ENCODE results near the gene TNKS1BP1. TPM values are rescaled to one million over a fixed set of nuclear protein-coding genes. Genes with fewer than 3 reads are reported as not detected.

The TNKS1BP1 gene, protein sequence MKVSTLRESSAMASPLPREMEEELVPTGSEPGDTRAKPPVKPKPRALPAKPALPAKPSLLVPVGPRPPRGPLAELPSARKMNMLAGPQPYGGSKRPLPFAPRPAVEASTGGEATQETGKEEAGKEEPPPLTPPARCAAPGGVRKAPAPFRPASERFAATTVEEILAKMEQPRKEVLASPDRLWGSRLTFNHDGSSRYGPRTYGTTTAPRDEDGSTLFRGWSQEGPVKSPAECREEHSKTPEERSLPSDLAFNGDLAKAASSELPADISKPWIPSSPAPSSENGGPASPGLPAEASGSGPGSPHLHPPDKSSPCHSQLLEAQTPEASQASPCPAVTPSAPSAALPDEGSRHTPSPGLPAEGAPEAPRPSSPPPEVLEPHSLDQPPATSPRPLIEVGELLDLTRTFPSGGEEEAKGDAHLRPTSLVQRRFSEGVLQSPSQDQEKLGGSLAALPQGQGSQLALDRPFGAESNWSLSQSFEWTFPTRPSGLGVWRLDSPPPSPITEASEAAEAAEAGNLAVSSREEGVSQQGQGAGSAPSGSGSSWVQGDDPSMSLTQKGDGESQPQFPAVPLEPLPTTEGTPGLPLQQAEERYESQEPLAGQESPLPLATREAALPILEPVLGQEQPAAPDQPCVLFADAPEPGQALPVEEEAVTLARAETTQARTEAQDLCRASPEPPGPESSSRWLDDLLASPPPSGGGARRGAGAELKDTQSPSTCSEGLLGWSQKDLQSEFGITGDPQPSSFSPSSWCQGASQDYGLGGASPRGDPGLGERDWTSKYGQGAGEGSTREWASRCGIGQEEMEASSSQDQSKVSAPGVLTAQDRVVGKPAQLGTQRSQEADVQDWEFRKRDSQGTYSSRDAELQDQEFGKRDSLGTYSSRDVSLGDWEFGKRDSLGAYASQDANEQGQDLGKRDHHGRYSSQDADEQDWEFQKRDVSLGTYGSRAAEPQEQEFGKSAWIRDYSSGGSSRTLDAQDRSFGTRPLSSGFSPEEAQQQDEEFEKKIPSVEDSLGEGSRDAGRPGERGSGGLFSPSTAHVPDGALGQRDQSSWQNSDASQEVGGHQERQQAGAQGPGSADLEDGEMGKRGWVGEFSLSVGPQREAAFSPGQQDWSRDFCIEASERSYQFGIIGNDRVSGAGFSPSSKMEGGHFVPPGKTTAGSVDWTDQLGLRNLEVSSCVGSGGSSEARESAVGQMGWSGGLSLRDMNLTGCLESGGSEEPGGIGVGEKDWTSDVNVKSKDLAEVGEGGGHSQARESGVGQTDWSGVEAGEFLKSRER (N-terminal part only)
- 100 to 1,000 TPM; 241 to 276 (median 272) TPM for total RNA-seq

DNA sequence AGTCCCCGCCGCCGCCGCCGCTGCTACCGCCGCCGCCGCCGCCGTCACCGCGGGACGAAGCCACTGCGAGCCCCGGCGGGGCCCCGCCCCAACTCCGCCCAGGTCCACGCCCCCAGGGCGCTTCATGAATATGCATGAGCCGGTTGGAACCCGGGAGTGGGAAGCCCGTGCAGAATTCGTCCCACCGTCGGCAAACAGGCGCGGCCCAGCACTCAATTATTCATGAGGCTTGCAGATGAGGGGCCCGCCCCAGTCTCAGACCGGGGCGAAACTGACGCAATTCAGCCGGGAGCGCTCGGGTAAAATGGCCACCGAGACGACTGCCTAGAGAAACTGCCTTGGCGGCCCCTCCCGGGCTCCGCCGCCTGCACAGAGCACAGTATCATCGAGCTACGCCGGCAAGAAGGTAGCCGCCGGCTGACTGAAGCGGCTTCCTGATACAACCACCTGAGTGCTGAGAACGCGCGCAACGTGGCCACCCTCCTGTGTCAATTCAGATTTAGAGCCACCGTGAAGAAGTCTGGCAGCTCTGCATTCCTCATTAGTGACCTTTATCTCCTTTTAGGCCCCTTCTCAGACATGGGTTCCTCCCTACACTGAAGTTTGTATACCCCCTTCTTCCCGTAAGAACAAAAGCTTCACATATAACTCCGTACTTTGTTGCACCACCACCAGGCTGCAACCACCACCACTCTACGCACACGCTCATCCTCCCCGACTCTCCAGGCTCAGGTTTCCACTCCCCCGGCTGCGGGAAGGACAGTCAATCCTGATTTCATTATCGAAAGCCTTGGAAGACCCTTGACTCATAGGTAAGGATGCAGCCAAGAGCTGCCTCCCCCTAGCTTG lies at the start of gene TNKS1BP1:
TNKS1BP1 (minus strand) TSS at position 67 of the 849 bp plus-strand sequence. CDS start 3,067 bp downstream, outside the sequence.
- WGBS = 5% methylated on average over 15 of the region's 61 CpGs
- Histone ChIP-seq H3K4me1 (peaks cover 56% of the 10 kb centered on the region), H3K27me3 (no peaks in the 10 kb centered on the region), H3K36me3 (peaks cover 39% of the 10 kb centered on the region), H3K4me3 (peak within 1 kb of the TSS; percentile 95), H3K9me3 (no peaks in the 10 kb centered on the region), H3K27ac (peak within 1 kb of the TSS; percentile 100)
- DNase-seq (ENCODE audit: low spot score in 2 of 2) = peak; percentile 99
- TF ChIP-seq POLR2AphosphoS5 (IDR thresholded peaks at IDR 0.05) (peak in 2 of 3 donors; percentile 55 to 85), EP300 (IDR thresholded peaks at IDR 0.05) (no peak), POLR2A (IDR thresholded peaks at IDR 0.05) (peak in 1 of 2 donors; percentile 46)
- TF ChIP-seq, protein P1, sequence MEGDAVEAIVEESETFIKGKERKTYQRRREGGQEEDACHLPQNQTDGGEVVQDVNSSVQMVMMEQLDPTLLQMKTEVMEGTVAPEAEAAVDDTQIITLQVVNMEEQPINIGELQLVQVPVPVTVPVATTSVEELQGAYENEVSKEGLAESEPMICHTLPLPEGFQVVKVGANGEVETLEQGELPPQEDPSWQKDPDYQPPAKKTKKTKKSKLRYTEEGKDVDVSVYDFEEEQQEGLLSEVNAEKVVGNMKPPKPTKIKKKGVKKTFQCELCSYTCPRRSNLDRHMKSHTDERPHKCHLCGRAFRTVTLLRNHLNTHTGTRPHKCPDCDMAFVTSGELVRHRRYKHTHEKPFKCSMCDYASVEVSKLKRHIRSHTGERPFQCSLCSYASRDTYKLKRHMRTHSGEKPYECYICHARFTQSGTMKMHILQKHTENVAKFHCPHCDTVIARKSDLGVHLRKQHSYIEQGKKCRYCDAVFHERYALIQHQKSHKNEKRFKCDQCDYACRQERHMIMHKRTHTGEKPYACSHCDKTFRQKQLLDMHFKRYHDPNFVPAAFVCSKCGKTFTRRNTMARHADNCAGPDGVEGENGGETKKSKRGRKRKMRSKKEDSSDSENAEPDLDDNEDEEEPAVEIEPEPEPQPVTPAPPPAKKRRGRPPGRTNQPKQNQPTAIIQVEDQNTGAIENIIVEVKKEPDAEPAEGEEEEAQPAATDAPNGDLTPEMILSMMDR (IDR thresholded peaks at IDR 0.05) = peak in 1 of 2 donors; percentile 1

DNA sequence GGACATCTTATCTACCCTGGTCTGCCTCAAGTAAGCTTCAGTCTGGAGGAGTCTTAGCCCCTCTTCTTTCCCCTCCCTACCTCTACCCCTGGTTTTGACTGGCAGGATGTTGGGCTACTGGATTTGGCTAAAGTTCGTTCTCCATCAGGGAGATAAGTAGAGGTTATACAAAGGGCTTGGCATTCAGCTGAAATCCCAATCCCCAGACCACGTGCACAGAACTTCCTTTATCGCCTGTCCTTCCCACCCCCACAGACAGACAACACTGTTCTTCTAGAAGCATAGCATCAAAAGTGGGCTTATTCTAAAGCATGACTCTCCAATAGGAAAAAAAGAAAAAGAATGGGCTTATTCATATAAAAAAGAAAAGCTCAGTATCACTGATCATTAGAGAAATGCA lies 48.4 kb upstream of the TNKS1BP1 start:
- Histone ChIP-seq H3K36me3 (no peaks in the 10 kb centered on the region), H3K27ac (no peak overlapping the region), H3K27me3 (no peaks in the 10 kb centered on the region), H3K4me3 (no peak overlapping the region), H3K9me3 (no peaks in the 10 kb centered on the region), H3K4me1 (no peaks in the 10 kb centered on the region)
- no peak for TF ChIP-seq POLR2AphosphoS5 (IDR thresholded peaks at IDR 0.05)
- no peak for TF ChIP-seq POLR2A (IDR thresholded peaks at IDR 0.05)
- TF ChIP-seq, protein P1 (IDR thresholded peaks at IDR 0.05) = no peak
- no peak for TF ChIP-seq EP300 (IDR thresholded peaks at IDR 0.05)
- 59% methylated on average over 3 of the region's 3 CpGs for WGBS
- DNase-seq (ENCODE audit: low spot score in 2 of 2) = no peak

DNA sequence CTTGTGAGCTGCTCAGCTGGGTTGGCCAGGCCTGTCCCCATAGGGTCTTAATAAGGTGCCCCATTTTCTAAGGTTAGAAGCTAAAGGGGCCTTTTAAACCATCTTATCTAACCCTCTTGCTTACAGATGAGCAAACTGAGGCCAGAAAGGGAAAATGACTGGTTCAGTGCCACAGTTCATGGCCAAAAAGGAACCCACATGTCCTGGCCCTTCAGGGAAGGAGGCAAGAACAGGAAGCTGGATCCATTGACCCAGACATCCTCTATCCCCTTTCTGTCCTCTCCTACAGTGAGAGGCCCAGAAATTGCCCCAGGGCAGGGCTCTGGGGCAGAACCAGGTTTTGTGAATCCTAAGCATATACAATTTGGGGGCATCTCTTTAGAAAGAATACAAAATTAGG lies 46.2 kb upstream of the TNKS1BP1 start:
- no peak overlapping the region for H3K4me3 ChIP-seq
- H3K4me1 ChIP-seq = no peaks in the 10 kb centered on the region
- no peaks in the 10 kb centered on the region for H3K36me3 ChIP-seq
- DNase-seq (ENCODE audit: low spot score in 2 of 2) = no peak
- no peak overlapping the region for H3K27ac ChIP-seq
- no peaks in the 10 kb centered on the region for H3K27me3 ChIP-seq
- no peaks in the 10 kb centered on the region for H3K9me3 ChIP-seq
- TF ChIP-seq, protein P1 (IDR thresholded peaks at IDR 0.05) = no peak
- TF ChIP-seq EP300 (IDR thresholded peaks at IDR 0.05) (no peak), POLR2A (IDR thresholded peaks at IDR 0.05) (no peak), POLR2AphosphoS5 (IDR thresholded peaks at IDR 0.05) (no peak)

DNA sequence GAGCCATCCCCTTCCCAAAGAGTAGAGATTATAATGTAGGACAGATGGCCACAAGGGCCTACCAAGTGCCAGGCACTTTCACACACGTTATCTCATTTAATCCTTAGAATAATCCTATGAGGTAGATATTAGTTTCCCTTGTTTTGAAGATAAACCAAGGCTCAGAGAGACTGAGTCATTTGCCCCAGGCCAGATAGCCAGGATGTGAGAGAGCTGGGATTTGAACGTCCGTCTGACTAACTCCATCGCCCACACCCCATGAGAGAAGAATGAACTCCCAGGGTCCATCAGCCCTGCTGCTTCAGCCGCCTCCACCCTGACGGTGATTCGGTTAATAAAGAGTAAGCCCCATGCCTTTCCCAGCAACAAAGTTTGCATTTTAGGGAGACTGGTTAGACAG lies 45.5 kb upstream of the TNKS1BP1 start:
- no peaks in the 10 kb centered on the region for H3K27me3 ChIP-seq
- H3K9me3 ChIP-seq = no peaks in the 10 kb centered on the region
- H3K36me3 ChIP-seq = no peaks in the 10 kb centered on the region
- no peak overlapping the region for H3K4me3 ChIP-seq
- no peak for DNase-seq (ENCODE audit: low spot score in 2 of 2)
- H3K4me1 ChIP-seq = no peaks in the 10 kb centered on the region
- TF ChIP-seq, protein P1 (IDR thresholded peaks at IDR 0.05) = no peak
- no peak for TF ChIP-seq POLR2AphosphoS5 (IDR thresholded peaks at IDR 0.05)
- TF ChIP-seq POLR2A (IDR thresholded peaks at IDR 0.05) = no peak
- no peak for TF ChIP-seq EP300 (IDR thresholded peaks at IDR 0.05)
- WGBS = 88% methylated on average over 7 of the region's 7 CpGs
- H3K27ac ChIP-seq = no peak overlapping the region
